Measurements from ENCODE around the gene MYLK4.

MYLK4 gene

GRCh38 chr6:2750832-2751231 is at the start of gene MYLK4:
MYLK4 (minus strand) TSS chr6:2750922; CDS start chr6:2749294, 1,628 bp downstream.
- no peak for DNase-seq

- DNase-seq = peak; percentile 61
These were observed 49.3 kb upstream of the MYLK4 start for GRCh38 chr6:2799936-2800527.

DNA sequence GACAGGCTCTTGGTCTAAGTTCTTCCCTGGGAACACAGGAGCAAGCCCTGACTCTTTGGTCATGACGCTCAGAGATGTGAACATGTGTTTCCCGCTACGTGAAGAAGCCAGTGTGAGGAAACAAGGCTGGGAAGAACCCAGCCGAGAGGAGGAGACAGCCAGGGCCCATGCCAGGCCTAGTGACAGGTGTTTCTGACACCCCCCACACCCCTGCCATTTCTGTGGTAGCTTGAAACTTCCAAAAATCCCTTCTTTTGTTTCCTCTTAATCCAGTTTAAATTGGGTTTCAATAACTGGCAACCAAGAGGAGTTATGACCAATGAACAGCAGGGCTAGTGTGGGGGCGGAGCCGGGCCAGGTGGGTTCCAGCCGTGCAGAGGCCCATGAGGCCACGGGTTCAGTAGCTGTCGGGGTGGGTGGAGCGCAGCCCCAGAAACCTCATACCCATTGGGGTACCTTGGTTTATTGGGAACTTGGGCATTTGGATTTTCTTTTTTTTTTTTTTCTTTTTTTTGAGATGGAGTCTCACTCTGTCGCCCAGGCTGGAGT is 47.9 kb upstream of the MYLK4 start:
- DNase-seq = no peak

- DNase-seq = no peak
These were observed 46.9 kb upstream of the MYLK4 start for GRCh38 chr6:2797564-2798031.

DNA sequence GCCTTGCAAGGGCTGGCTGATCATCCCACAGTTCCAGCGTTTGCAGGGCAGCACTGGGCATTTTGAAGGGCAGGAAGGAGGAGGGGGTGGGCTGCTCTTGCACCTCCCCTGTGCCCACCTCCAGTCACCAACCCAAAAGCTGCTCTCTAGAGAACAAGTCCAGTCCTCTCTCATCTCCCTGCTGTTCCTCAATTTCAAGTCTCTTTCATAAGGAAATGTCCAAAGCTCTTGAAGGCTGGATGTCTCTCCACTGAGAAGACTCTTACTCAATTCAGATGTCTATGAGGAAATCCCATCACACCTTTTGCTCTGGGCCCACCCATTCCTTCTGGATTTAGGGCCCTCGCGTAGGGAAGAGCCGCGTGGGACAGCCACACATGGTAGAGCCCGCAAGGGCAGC is 46.1 kb upstream of the MYLK4 start:
- DNase-seq = peak; percentile 71

DNA sequence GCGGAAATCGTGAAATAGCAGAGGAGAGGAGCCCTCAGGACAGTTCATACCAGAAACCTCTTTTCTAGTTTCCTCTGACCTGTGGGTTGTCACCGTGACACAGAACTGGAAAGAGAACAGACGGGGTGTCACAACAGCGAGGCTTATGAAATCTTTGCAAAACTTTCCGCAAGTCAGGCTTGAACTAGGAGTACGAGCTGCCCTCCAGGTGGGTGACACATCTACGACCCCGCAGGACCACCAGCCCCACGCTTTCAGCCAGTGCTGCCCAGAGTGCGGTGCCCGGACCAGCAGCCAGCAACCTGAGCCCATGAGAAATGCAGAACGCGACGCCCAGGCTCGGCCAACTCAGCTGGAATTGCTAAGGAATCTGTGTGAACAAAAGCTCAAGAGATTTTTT is 45.2 kb upstream of the MYLK4 start:
- DNase-seq = peak; percentile 82

DNA sequence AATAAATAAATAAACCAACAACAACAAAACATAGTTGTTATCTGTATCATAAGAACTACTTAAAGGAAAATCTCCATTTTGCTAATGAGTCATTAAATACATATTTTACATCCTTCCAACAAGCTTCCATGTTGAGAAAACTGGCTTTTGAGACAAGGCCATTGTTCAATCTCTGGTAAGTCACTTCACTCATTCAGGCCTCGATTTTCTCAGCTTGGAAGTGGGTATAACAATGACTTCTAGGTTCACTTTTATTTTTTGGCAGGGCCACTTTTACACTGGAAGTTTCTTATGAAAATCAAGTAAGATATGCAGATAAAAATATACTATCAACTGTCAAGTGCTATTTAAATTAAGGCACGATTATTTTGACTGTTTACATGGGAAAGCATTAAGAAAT is 44.4 kb upstream of the MYLK4 start:
- no peak for DNase-seq

DNA sequence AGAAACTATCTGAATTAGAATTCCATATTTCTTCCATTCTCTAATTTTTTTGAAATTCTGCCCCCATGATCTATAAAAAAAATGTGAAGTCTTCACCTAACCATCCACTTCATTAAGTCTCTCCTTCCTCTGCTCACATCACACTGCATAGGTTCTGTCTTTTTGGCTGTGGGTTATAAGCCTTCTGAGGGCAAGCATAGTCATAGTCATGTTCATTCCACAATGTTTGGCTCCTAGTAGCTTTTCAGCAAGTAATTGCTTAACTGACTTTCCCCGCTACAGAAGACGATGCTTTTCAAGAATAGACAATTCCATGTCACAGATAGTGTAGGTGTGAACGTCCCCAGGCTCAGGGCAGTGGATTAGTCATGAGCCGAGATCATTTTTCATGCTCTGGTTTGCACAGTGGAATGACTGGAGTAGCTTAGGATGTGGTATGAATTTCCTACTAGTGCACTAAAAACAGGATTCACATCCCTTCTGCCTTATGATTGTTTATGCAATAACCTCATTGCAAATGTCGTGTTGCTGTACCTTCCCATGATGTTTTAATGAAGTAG is 43.5 kb upstream of the MYLK4 start:
- peak; percentile 66 for DNase-seq

DNA sequence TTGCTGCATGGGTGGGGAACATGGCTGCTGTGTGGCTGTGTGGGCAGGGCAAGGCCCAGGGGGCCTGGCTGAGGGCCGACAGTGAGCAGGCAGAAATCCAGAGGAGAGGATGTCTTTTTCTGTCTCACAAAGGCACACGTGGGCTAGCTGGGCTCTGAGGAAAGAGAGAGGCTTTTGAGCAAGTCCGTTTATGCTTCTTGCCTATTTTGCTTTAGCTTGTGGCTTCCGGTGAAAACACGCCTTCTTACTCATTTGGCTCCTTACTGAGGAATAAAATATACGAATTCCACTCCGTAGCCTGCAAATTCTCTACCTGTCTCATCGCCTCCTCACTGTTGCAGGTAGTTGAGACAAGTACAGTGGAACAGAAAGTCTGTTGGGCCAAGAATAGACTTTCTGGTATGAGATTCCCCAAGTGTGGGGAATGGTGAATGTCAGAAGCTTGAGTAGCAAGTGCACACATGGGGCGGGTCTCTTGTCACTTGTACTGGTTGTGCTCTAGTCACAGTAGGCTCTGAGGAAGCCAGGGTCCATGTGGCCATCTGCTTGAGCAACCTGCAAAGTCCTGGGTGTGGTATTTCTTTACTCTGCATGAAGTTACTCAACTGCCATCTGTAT is 42.9 kb upstream of the MYLK4 start:
- peak; percentile 80 for DNase-seq

GRCh38 chr6:2792330-2793110 is 41.8 kb upstream of the MYLK4 start:
- peak; percentile 78 for DNase-seq

- DNase-seq = peak; percentile 39
These were observed 40.8 kb upstream of the MYLK4 start for GRCh38 chr6:2791450-2791974.

DNA sequence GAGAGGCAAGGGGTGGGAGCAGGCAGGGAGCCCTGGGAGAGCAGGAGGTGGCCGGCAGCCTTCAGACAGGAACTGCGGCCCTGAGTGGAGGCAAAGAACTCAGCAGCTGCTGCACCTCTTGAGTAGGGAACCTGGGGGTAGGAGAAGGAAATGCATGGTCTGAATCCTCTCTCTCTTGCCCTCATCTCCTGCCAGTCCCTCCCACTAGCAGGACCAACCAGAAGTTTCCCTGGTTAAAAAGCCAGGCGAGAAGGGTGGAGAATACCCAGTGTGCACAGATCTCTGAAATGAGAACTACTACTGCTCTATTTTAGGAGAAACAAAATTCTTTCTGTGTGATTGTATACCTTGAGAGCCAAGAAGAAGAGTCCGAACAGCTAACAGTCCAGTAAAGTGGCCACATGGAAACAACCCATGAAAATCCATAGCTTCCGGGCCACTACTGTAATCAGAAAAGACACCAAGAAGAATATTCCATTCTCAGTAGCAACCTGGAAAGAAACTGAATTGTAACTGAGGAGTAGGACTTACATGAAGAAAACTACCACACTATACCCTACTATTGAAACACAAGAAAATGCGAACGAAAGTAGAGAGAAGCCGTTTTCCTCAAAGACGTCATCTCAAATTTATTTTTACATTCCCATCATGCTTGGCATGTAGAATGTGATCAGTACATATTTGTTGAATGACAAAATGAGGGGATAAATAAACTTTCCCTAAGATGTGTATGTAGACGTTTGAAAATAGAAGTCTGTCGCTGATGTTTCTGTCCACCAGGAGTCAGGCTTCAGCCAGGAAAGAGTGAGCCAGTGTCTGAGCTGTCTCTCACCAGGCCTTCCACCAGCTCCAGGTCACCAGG is 40.1 kb upstream of the MYLK4 start:
- peak; percentile 82 for DNase-seq

DNA sequence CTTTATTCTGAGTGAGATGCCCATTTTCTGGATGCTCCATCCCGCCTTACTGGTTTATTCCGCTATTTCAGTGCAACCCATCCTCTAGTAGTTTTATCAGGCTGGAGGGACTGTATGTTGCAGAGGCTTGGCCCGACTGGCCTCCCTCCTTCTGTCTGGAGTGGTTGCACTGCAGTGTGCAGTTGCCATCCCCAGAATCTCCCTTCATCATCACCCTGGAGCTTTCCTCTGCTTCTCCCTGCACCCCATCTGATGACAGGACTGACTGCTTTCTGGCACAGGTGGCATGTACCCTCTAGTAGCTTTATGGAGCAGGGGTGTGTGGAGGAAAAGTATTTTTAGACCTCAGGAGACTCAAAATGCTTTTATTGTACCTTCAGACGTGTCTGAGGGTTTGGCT is 35.5 kb upstream of the MYLK4 start:
- no peak for DNase-seq

DNA sequence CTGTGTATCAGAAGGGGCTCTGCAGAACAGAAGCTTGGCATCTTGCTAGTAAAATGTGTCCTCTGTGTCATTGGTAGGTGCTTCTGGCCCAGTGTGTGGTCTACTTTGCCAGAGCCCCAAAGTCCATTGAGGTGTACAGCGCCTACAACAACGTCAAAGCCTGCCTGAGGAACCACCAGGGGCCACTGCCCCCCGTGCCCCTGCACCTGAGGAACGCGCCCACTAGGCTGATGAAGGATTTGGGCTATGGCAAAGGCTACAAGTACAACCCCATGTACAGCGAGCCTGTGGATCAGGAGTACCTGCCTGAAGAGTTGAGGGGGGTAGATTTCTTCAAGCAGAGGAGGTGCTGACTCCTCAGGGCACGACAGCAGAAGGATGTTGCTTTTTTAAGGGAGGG is 34.2 kb upstream of the MYLK4 start:
- DNase-seq = no peak

DNA sequence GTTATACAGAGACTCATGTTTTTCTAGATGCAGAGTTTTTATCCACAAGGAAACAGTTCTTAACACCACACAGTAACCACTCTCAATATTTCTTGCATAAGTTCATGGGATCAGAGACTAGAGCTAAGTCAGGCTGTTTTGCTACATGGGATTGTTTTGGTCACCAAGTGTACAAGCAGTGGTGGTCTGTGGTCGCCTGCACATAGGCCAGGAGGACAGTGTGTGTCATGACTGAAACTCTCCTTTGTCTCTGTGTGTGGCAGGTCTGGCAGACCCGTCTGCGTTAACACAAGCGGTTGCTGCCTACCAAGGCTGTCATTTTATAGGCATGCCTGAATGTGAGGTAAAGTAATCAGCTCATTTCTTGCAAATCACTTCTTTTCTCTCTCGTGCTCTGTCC is 33.3 kb upstream of the MYLK4 start:
- DNase-seq = no peak

- DNase-seq = no peak
These were observed 32.7 kb upstream of the MYLK4 start for GRCh38 chr6:2783188-2783963.

GRCh38 chr6:2782825-2783187 is 32.1 kb upstream of the MYLK4 start:
- no peak for DNase-seq

DNA sequence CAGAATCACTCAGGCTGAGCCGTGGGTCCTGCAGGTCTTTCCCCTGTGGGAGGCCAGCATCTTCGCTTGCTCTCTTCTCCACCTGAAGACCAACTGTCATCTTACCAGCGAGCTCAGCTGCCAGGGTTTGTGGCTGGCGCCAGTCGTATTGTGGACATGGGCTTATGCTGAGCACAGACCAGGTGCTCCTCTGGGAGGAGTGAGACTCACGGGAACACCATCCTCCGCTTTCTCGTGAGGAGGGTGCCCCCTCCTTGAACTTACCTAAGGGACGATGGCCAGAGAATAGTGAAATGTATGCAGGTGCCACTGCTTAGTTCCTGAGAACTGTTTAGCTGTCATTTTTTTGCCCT is 31.6 kb upstream of the MYLK4 start:
- no peak for DNase-seq

DNA sequence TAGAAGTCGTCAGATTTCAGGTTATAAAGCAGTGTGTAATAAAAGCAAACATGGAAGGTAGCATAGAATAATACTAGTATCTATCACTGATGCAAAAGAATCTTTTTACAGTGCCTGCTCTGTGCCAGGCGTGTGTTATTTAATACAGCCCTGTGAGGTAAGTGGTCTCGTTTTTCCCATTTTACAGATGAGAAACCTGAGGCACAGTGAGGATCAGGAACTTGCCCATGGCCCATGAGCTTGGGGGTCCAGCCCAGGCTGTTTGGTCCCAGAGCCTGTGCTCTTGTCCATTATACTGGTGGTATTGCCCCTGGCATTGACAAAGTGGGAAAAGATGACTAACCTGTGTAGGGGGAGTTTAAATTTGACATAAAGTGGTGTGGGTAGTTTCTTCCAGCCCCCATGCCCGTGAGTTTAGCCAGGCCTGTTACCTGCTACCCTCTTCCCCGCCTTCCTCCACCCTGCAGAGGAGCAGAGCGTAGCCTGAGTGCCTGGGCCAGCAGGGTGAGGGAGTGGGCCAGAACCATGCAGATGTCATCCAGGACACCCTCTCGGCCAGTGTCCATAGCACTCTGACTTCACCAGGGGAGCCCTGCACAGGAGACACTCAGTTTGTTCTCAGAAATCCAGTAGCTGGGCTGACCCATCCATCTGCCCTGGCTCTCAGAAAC is 31.1 kb upstream of the MYLK4 start:
- no peak for DNase-seq

DNA sequence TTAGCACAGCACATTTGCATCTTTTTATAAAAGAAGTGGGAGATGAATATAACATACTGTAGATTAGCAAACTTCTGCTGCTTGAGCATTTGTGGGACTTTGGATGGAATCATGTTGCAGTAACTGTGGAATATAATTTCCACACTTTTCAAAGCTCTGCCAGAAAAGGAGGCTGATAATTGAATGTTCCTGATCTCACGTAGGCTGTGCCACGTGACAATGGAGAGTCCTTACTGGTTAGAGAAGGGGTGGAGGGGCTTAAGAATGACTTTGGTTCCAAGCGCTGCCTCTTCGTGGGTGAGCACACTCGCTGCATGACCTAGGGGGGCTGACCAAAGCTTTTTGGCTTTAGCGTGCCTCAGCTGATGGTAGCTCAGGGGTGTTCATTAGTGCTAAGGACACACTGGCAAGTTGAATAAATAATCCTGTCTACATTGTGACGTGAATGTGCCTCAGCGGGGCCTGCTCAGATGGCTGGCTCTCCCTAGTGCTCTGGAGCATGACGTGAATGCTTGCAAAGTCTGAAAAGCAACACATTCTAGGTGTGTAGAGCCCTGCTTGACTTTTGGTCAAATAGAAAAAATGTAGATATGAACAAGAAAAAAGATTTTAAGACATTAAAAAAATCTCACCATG is 29.5 kb upstream of the MYLK4 start:
- no peak for DNase-seq

DNA sequence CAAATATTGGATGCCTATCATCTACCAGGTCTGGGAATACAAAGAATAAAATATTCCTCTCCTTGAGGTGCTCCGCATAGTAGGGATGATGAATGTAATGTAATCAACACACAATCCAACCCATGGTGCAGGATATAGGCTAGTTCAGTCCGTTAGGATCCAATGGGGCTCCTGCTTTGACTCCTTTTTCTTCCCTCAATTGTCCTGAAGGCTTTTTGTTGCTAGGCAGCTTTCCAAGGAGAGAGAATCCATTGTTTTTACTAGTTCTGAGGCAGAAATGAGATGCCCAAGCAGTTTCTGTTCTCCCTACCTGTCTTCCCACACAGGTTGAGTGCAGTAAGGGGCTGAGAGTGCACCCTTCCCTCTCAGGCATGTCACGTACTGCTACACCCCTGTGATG is 26.5 kb upstream of the MYLK4 start:
- DNase-seq = no peak
